Fibroblast of skin of back (primary cell): Measurements from ENCODE around the gene GH2.
"Not testable (repeated sequence)": the region's sequence is repeated elsewhere in the genome, so short reads cannot be mapped to it uniquely, and the experiment has no call there.

Source experiments
- DNase-seq: peaks from one replicate; pipeline ENCODE4 v3.0.0-alpha.2; 2013

Gene GH2

DNA sequence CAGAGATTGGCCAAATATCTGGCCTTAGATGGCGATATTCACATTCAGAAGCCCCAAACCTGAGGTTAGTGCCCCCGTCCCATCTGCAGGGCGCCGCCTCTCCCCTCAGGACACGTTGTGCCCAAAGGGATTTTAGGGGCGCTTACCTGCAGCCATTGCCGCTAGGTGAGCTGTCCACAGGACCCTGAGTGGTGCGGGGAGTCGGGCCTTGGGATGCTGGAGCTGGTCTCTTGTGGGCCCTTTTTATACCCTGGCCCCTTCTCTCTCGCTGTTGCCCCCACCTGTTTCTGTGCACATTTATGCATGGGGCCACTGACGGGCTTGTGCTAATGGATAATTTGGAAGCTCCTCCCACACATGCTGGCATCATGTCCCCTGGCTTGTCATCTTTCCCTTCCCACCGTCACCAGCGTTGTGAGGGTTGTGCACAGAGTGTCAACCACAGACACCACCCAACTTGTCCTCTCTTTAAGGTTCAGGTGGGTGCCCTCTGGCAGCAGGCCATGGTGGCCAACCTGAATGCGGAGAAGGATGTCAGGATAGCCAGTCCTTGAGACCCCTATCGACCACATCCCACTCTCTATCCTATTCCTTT is 29.4 kb upstream of the GH2 start, which contains the start of gene CSHL1:
Gene CSHL1, minus strand, starts transcription at position 218 of the 595 bp plus-strand sequence. Its CDS starts 62 bp downstream, at position 156.
- no peak for DNase-seq

DNA sequence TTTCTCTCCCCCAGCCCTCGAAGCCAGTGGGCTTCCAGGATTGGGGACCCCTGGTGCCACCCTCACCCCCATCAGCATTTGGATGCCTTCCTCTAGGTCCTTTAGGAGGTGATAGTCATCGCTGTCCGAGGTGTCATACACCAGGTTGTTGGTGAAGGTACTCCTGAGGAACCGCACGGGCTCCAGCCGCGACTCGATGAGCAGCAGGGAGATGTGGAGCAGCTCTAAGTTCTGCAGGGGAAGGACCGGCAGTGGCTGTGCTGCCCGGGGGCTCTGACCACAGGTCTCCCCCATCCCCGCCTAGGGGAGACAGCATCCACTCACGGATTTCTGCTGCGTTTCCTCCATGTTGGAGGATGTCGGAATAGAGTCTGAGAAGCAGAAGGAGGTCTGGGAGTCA is 28.4 kb upstream of the GH2 start:
- no peak for DNase-seq

DNA sequence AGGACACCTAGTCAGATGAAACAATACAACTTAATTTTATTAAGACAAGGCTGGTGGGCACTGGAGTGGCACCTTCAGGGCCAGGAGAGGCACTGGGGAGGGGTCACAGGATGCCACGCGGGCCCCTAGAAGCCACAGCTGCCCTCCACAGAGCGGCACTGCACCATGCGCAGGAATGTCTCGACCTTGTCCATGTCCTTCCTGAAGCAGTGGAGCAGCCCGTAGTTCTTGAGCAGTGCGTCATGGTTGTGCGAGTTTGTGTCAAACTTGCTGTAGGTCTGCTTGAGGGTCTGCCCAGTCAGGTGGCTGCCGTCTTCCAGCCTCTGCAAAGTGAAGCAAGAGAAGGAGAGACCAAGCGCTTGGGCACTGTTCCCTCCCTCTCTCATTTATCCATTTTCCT is 27.8 kb upstream of the GH2 start:
- DNase-seq, result not testable (repeated sequence)

DNA sequence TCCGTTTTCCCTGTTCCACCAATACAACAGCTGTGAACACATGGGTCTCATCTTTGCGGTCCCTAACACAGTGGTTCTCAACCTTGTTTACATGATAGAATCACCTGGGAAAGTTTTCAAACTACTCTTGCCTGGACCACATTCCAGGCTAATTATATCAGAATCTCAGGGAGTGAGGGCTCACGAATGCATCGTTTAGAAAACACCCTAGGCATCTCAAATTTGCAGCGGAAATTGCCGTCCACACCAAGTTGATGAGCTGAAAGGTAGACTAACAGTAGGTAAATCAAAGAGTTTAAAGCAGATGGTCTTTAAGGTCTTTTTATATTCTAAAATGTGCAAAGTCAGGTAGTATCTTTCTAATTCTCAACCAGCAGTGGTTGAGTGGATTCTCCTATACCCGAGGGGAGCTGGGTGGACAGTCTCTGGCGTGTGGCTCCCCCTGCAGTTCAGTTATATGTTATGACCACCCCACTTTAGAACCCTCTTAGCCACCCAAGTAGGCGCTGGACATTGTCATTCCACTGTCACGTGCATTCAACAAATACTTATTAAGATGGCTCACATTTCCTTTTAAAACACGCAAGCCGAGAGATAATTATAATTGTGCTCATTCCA is 25.5 kb upstream of the GH2 start:
- not testable (repeated sequence) for DNase-seq

DNA sequence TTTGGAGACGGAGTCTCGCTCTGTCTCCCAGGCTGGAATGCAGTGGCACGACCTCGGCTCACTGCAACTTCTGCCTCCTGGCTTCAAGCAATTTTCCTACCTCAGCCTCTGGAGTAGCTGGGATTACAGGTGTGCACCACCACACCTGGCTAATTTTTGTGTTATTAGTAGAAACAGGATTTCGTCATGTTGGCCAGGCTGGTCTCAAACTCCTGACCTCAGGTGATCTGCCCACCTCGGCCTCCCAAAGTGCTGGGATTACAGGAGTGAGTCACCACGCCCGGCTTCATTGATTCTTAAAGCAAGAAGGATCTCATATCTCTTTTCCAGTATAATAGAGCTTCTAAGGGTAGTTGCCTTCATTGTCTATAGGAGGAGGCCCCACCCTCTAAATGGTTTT is 23.1 kb upstream of the GH2 start:
- DNase-seq, result not testable (repeated sequence)

DNA sequence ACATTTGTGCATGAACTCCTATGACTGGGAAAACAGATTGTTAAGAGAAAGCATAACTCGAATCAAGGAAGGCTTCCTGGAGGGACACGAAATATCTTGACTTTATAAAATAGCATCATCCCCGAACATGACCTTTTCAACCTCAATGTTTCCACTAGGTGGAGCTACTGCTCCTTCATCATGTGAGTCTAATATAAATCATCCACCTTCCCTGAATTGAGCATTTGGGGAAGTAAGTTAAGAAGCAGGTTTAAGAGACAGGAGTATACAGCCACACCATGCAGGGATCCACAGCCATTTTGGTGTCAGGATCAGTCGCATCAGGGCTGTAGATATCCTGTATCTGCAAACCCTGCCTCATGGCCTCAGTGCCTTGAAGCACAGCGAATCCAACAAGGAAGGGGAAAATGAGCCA is 22.1 kb upstream of the GH2 start:
- DNase-seq, result not testable (repeated sequence)

DNA sequence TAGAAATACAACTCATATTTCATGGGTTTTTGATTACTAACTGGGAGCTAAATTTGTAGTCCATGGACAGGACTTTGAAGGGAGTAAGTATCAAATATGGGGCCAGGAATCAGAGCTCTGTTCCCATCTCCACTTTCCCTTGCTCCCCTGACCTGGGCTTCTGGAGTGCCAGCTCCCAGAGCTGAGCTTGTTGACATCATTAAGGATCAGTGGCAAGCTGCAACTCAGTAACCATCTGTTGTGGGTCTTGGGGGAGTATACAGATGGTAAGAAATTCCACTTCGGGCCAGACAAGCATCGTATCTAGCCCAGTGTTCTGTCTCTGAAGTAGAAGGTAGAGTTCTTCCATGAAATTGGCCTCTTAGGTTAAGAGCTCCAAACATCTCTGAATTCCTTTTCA is 20.2 kb upstream of the GH2 start:
- not testable (repeated sequence) for DNase-seq

DNA sequence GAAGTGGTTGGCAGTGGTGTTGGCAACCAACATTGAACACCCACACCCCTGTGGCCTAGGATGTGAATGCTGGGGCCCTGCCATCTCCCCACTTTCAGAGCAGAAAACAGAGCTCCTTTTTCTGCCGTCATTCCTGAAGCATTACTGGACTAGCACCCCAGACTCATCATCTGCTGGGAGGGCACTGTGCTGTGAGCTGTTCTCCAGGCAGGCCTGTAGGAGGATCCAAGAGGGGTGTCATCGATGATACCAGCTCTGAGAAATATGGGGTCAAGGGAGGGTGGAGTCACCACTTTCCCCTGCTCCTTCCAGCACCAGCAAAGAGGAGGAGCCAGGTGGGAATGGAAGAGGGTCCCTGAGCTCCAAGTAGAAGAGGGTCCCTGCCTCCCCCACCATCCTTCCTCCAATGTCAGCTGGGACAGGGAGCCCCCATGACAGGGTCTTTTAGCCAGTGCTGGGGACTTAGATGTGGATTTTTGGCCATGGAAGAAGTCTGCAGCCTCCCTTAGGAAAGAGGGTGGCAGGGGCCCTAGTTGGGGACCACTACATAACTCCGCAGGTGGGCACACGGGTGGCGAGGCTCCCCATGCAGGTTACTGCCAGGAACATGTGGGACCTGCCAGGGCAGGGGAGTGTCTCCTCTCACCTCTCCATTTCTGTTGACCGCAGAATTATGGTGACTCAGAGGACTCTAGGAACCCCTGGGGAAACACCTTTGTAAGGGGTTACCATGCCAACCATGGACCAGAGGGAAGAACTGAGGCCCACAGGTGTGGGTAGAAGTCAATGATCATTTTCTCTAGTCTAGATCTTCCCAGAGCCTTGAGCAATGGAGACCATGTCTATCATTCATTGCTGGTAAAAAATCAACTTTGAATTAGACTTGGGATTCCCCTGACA is 17.4 kb upstream of the GH2 start:
- not testable (repeated sequence) for DNase-seq

DNA sequence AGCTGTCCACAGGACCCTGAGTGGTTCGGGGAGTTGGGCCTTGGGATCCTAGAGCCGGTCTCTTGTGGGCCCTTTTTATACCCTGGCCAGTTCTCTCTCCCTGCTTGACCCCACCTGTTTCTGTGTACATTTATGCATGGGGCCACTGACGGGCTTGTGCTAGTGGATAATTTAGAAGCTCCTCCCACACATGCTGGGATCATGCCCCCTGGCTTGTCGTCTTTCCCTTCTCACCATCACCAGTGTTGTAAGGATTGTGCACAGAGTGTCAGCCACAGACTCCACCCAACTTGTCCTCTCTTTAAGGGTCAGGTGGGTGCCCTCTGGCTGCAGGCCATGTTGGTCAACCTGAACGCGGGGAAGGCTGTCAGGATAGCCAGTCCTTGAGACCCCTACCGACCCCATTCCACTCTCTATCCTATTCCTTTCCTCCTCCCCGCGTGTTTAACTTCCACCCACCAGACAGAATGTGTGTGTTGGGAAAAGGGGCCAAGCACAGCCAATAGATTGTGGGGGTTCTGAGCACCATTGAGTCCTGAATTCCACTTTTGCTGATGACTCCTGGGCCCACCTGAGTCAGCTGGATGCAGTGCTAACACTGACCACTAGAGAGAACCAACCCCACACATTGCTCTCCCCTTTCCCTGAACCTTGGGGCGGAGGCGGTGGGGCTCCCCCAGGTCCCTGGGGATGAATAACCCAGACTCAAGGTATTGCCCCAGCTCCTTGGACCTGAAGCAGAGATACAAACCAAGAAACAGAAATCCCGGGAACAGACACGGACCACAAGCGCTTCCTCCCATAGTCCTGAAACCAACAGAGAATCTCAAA is 15.0 kb upstream of the GH2 start, which contains the start of gene CSH1:
Gene CSH1, minus strand, starts transcription at position 51 of the 831 bp plus-strand sequence. CDS start 63 bp downstream, outside the sequence.
- DNase-seq, result not testable (repeated sequence)

DNA sequence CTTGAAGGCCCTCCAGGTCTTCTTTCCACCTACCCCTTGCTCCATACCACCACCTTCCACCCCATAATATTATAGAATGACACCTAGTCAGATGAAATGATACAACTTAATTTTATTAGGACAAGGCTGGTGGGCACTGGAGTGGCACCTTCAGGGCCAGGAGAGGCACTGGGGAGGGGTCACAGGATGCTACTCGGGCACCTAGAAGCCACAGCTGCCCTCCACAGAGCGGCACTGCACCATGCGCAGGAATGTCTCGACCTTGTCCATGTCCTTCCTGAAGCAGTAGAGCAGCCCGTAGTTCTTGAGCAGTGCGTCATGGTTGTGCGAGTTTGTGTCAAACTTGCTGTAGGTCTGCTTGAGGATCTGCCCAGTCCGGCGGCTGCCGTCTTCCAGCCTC is 13.1 kb upstream of the GH2 start:
- not testable (repeated sequence) for DNase-seq

DNA sequence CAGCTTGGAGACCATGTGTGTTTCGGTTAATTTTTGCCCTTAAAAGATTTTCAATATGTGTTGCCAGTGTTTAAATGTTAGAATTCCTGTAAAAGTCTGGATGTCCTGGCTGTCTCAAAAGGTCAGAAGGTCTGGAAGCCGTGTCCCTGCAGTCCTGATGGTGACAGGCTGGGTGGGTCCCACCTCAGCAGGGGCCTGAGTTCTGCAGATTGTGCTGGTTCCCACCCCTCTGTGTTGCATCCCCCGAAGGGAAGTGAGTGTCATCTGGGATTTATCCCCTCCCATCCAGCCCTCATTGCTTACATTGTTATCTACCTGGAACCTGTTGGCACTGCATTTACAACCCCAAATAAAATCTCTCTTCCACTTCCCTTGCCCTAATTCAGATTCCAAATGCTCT is 12.3 kb upstream of the GH2 start:
- DNase-seq, result not testable (repeated sequence)

DNA sequence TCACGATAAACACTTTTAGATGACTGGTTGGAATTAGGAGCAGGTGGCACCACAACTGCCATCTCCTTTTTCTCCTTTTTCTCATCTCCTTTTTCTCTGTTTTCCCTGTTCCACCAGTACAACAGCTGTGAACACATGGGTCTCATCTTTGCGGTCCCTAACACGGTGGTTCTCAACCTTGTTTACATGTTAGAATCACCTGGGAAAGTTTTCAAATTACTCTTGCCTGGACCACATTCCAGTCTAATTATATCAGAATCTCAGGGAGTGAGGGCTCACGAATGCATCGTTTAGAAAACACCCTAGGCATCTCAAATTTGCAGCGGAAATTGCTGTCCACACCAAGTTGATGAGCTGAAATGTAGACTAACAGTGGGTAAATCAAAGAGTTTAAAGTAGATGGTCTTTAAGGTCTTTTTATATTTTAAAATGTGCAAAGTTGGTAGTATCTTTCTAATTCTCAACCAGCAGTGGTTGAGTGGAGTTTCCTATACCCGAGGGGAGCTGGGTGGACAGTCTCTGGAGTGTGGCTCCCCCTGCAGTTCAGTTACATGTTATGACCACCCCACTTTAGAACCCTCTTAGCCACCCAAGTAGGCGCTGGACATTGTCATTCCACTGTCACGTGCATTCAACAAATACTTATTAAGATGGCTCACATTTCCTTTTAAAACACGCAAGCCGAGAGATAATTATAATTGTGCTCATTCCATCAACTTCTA is 10.7 kb upstream of the GH2 start:
- not testable (repeated sequence) for DNase-seq

DNA sequence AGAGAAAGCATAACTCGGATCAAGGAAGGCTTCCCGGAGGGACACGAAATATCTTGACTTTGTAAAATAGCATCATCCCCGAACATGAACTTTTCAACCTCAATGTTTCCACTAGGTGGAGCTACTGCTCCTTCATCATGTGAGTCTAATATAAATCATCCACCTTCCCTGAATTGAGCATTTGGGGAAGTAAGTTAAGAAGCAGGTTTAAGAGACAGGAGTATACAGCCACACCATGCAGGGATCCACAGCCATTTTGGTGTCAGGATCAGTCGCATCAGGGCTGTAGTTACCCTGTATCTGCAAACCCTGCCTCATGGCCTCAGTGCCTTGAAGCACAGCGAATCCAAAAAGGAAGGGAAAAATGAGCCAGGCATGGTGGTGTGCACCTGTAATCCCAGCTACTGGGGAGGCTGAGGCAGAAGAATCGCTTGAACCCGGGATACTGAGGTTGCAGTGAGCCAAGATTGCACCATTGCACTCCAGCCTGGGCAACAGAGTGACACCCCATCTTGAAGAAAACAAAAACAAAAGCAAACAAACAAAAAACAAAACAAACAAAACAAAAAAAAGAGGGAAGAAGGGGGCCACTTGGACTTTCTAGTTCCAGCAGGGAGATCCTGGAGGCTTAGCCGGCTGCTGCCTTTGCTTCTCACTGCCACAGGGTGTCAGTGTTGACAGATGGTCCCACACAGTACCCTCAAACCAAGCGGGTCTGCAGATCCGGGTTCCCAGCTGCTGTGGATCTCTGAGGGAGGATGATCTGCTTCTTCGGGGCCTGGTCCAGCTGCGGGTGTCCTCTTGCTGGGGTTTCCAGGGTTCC is 7.5 kb upstream of the GH2 start:
- peak; percentile 27 for DNase-seq

DNA sequence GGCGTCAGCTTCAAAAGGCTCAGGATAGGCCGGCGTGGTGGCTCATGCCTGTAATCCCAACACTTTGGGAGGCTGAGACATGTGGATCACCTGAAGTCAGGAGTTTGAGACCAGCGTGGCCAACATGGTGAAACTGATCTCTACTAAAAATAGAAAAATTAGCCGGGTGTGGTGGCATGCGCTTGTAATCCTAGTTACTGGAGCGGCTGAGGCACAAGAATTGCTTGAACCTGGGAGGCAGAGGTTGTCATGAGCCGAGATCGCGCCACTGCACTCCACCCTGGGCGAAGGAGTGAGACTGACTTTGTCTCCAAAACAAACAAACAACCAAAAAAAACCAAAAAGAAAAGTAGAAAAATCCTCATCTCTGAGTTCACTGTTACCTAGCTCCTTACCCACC is 3.4 kb upstream of the GH2 start:
- DNase-seq, result not testable (repeated sequence)

DNA sequence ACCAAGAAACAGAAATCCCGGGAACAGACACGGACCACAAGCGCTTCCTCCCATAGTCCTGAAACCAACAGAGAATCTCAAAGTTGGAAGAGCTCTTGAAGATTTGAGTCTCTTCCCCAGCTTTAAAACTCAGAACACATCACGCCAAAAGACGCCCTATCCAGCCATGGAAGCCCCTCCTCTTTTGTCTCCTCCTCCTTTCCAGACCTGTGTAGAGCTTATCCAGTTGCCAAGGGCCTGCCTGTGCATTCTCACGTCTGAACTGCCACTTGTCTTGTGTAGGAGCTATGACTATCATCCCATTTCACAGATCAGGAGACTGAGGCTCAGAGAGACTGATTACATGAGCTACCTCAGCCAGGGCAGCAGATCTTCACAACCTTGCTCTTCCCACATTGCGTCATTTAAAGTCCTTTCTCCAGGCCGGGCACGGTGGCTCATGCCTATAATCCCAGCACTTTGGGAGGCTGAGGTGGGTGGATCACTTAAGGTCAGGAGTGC is 932 bp upstream of the GH2 start:
- DNase-seq, result not testable (repeated sequence)

DNA sequence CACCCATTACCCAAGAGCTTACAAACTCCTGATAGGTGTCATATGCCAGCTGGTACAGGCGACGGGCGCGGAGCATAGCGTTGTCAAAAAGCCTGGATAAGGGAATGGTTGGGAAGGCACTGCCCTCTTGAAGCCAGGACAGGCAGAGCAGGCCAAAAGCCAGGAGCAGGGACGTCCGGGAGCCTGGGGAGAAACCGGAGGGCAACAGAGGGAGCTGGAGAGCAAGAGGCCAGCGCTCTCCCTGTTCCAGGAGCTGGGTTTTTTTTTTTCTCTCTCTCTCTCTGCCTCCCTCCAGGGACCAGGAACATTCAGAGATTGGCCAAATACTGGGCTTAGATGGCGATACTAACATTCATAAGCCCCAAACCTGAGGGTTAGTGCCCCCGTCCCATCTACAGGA is 407 bp downstream of the GH2 start:
- not testable (repeated sequence) for DNase-seq

DNA sequence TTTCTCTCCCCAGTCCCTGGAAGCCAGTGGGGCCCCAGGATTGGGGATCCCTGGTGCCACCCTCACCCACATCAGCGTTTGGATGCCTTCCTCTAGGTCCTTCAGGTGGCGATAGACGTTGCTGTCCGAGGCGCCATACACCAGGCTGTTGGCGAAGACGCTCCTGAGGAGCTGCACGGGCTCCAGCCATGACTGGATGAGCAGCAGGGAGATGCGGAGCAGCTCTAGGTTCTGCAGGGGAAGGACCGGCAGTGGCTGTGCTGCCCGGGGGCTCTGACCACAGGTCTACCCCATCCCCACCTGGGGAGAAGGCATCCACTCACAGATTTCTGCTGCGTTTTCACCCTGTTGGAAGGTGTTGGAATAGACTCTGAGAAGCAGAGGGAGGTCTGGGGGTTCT is 1.0 kb downstream of the GH2 start:
- DNase-seq, result no peak

DNA sequence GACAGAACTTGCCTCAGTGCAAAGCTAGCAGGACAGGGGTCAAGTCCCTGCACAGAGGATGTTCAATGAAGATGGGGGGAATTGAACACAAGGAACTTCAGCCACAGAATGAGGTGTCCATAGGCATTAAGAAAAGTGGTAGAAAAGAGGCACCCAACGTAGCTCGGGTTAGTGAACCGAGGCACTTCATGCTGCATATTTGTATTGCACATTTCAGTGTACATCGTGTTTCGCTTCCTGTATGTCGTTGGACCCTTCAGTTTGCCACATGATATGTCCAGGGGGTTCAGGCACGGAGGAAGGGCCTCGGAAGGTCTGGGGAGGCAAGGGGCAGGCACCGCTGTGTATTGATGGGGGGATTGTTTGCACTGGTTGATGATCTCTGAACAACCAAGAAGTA is 3.3 kb downstream of the GH2 start:
- not testable (repeated sequence) for DNase-seq

DNA sequence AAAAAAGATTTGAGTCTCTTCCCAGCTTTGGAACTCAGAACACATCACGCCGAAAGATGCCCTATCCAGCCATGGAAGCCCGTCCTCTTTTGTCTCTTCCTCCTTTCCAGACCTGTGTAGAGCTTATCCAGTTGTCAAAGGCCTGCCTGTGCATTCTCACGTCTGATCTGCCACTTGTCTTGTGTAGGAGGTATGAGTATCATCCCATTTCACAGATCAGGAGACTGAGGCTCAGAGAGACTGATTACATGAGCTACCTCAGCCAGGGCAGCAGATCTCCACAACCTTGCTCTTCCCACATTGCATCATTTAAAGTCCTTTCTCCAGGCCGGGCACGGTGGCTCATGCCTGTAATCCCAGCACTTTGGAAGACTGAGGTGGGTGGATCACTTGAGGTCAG is 7.1 kb downstream of the GH2 start:
- not testable (repeated sequence) for DNase-seq

DNA sequence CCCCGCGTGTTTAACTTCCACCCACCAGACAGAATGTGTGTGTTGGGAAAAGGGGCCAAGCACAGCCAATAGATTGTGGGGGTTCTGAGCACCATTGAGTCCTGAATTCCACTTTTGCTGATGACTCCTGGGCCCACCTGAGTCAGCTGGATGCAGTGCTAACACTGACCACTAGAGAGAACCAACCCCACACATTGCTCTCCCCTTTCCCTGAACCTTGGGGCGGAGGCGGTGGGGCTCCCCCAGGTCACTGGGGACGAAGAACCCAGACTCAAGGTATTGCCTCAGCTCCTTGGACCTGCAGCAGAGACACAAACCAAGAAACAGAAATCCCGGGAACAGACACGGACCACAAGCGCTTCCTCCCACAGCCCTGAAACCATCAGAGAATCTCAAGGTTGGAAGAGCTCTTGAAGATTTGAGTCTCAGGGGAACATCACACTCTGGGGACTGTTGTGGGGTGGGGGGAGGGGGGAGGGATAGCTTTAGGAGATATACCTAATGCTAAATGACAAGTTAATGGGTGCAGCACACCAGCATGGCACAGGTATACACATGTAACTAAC is 7.6 kb downstream of the GH2 start:
- not testable (repeated sequence) for DNase-seq
